K562 (cell line): ENCODE data around the gene GNAZ. TPM values are rescaled to one million over a fixed set of nuclear protein-coding genes. Genes with fewer than 3 reads are reported as not detected.

Source experiments
- ATAC-seq: fragments of 200-7000 bp; cut with Tn5 transposase; 3 replicates; pipeline ENCODE4 v1.9.1; 2020; ENCODE audit warnings: moderate library complexity
- BruUV-seq: library from RNA; stranded (reverse); fragments of 400-500 nt; replicated peaks from 2 replicates; lab custom pipeline; 2021; lab: Mats Ljungman, UMichigan
- CTCF ChIA-PET: fragments of 300-600 bp; formaldehyde crosslinking; extraction: SDS; loops from one replicate; lab custom pipeline; 2021; ENCODE audit warnings: low intra/inter-chr PET ratio; lab: Yijun Ruan, JAX
- POLR2A ChIA-PET: fragments of 300-600, 350-650 bp; sonication (Branson Sonifier 250); formaldehyde crosslinking; extraction: SDS; loops from one replicate; lab custom pipeline; 2021; ENCODE audit warnings: antibody characterized with exemption, inconsistent platforms; lab: Yijun Ruan, JAX
- DNase-seq, 4 experiments: peaks; one replicate each; pipeline versions ENCODE4 v3.0.0 to v3.0.0-alpha.2; 2011 to 2018; ENCODE audit warnings: low spot score in 3 of 4, mixed read lengths in 3 of 4; ENCODE audit errors: extremely low read depth in 1 of 4
- FAIRE-seq: peaks from 2 replicates; lab custom pipeline; 2011; peaks lifted over from hg19 to GRCh38; lab: Jason Lieb, UNC
- H2AFZ ChIP-seq: 2 replicates; pipeline ENCODE4 v1.6.0; 2011; ENCODE audit warnings: low read depth, low read length, control low read depth, inconsistent platforms
- H3K27ac ChIP-seq: fragments of 200-600 bp; 3 replicates; pipeline ENCODE4 v1.8.0; 2011; ENCODE audit warnings: low read depth, mild to moderate bottlenecking, control low read depth, inconsistent platforms, low read length, moderate library complexity, mixed read lengths; ENCODE audit errors: extremely low read depth
- H3K27me3 ChIP-seq, 2 experiments: fragments of 300-600 bp in 1 of 2; 2 replicates in 1 of 2; 3 replicates in 1 of 2; pipeline versions ENCODE4 v1.6.0 to v1.8.0; 2011; ENCODE audit warnings: inconsistent platforms in 2 of 2, low read length in 2 of 2, mild to moderate bottlenecking in 1 of 2, mixed read lengths in 1 of 2, moderate library complexity in 1 of 2; ENCODE audit not compliant: control insufficient read depth in 2 of 2, insufficient read depth in 2 of 2
- H3K36me3 ChIP-seq: fragments of 300-600 bp; 3 replicates; pipeline ENCODE4 v1.8.0; 2011; ENCODE audit warnings: mild to moderate bottlenecking, low read length, inconsistent platforms; ENCODE audit not compliant: control insufficient read depth, insufficient read depth
- H3K4me1 ChIP-seq, 2 experiments: fragments of 200-600 bp in 1 of 2; replicated peaks in 1 of 2; 2 replicates in 1 of 2; 3 replicates in 1 of 2; pipeline versions ENCODE4 v1.5.1 to v1.8.0; 2011; ENCODE audit warnings: inconsistent platforms in 2 of 2, low read length in 2 of 2, mild to moderate bottlenecking in 1 of 2, mixed read lengths in 1 of 2, moderate library complexity in 1 of 2; ENCODE audit not compliant: control insufficient read depth in 2 of 2, insufficient read depth in 2 of 2
- H3K4me2 ChIP-seq: 2 replicates; pipeline ENCODE4 v1.6.1; 2011; ENCODE audit warnings: low read length, control low read depth, inconsistent platforms, mixed read lengths; ENCODE audit not compliant: insufficient read depth
- H3K4me3 ChIP-seq: fragments of 200-600 bp; sonication (generic), shearing (Covaris generic); 2 replicates; pipeline ENCODE4 v1.5.1; 2016; ENCODE audit warnings: control low read depth, inconsistent platforms
- H3K79me2 ChIP-seq: fragments of 200-600 bp; 3 replicates; pipeline ENCODE4 v1.8.0; 2011; ENCODE audit warnings: low read length, inconsistent platforms; ENCODE audit not compliant: control insufficient read depth, insufficient read depth
- H3K9ac ChIP-seq, 2 experiments: 2 replicates each; pipeline versions ENCODE4 v1.6.0 to v1.6.1; 2011; ENCODE audit warnings: low read depth in 2 of 2, low read length in 2 of 2, control low read depth in 1 of 2, inconsistent platforms in 1 of 2, mild to moderate bottlenecking in 1 of 2, mixed read lengths in 1 of 2; ENCODE audit not compliant: insufficient read depth in 1 of 2
- H3K9me1 ChIP-seq: one replicate; pipeline ENCODE4 v1.6.0; 2011; ENCODE audit warnings: inconsistent platforms, mild to moderate bottlenecking, low read length, moderate library complexity; ENCODE audit not compliant: control insufficient read depth, insufficient read depth
- H3K9me3 ChIP-seq: replicated peaks from 2 replicates; pipeline ENCODE4 v1.5.1; 2011; ENCODE audit warnings: low read depth, low read length, inconsistent platforms; ENCODE audit not compliant: control insufficient read depth, insufficient read depth
- H4K20me1 ChIP-seq: replicated peaks from 2 replicates; pipeline ENCODE4 v1.6.1; 2011; ENCODE audit warnings: low read length, inconsistent platforms, mixed read lengths; ENCODE audit not compliant: control insufficient read depth, insufficient read depth
- EP400 ChIP-seq: fragments of 450-650 bp; IDR thresholded peaks from 2 replicates; pipeline ENCODE4 v1.6.1; 2017; ENCODE audit warnings: antibody characterized with exemption, mild to moderate bottlenecking, moderate library complexity
- FOXP1 ChIP-seq: sonication (generic); formaldehyde crosslinking; IDR thresholded peaks from 2 replicates; pipeline ENCODE4 v1.8.0; 2022; ENCODE audit warnings: mild to moderate bottlenecking, missing genetic modification reagents
- JUN ChIP-seq, 2 experiments: sonication (generic) in 1 of 2; formaldehyde crosslinking in 1 of 2; IDR thresholded peaks; 2 replicates each; pipeline versions ENCODE4 v1.6.1 to v1.8.0; 2012 to 2022; ENCODE audit warnings: borderline replicate concordance in 2 of 2, mild to moderate bottlenecking in 2 of 2, improper control_type of control experiment in 1 of 2, low read depth in 1 of 2, low read length in 1 of 2, missing genetic modification reagents in 1 of 2
- SOX6 ChIP-seq: fragments of 450-650 bp; IDR thresholded peaks from 2 replicates; pipeline ENCODE4 v1.6.1; 2014; ENCODE audit warnings: mild to moderate bottlenecking
- TGIF2 ChIP-seq: sonication (generic); formaldehyde crosslinking; IDR thresholded peaks from 2 replicates; pipeline ENCODE4 v1.8.1; 2022; ENCODE audit warnings: mild to moderate bottlenecking, missing genetic modification reagents, moderate library complexity
- ZMIZ1 ChIP-seq, 2 experiments: fragments of 150-350 bp in 1 of 2; IDR thresholded peaks; 2 replicates each; pipeline ENCODE4 v1.6.1; 2012 to 2016; ENCODE audit warnings: low read depth in 2 of 2, low read length in 2 of 2, mild to moderate bottlenecking in 1 of 2, moderate library complexity in 1 of 2
- ZNF143 ChIP-seq: sonication (generic); formaldehyde crosslinking; IDR thresholded peaks from 2 replicates; pipeline ENCODE4 v1.9.0; 2022; ENCODE audit warnings: mild to moderate bottlenecking, missing genetic modification reagents
- ZNF175 ChIP-seq: fragments of 200-800 bp; sonication (Bioruptor generic); IDR thresholded peaks from 2 replicates; pipeline ENCODE4 v1.6.1; 2016; ENCODE audit warnings: low read depth, mild to moderate bottlenecking, missing genetic modification characterization, missing compliant biosample characterization
- ZNF407 ChIP-seq: fragments of 450-650 bp; IDR thresholded peaks from 2 replicates; pipeline ENCODE4 v1.6.1; 2016; ENCODE audit warnings: low read depth
- ZNF778 ChIP-seq: fragments of 450-650 bp; formaldehyde crosslinking; IDR thresholded peaks from 2 replicates; pipeline ENCODE4 v1.4.0; 2020; ENCODE audit warnings: mild to moderate bottlenecking, moderate library complexity
- WGBS: fragments of 100-300 bp; shearing (Covaris generic); methylation state at CpG from one replicate; pipeline ENCODE4 v1.1.6; 2016; ENCODE audit warnings: low coverage, mixed read lengths; ENCODE audit not compliant: insufficient coverage; ENCODE audit errors: missing lambda C conversion rate; 5-methylcytosine and 5-hydroxymethylcytosine counted together
- in situ Hi-C: fragments of 300-500 bp; cut with MboI; formaldehyde crosslinking; loops from 4 replicates; pipeline ENCODE4 v1.15.0; 2018; ENCODE audit warnings: inconsistent platforms, mixed read lengths
- intact Hi-C: fragments of 100-400 bp; cut with micrococcal nuclease; formaldehyde crosslinking; loops from 2 replicates; pipeline ENCODE4 v1.14.2; 2022
- polyA plus RNA-seq, 8 experiments: library from polyadenylated mRNA; depleted of rRNA in 4 of 8; stranded (reverse) in 5 of 8; unstranded in 3 of 8; fragments of >200 nt; fragmentation: Nextera tagmentation in 2 of 8; fragmentation: Illumina TruSeq in 1 of 8; extraction: Ambion mirVana in 2 of 8; extraction: Trizol in 1 of 8; gene quantifications; 2 replicates each; pipeline versions ENCODE4 v1.2.1 to v1.2.3, GENCODE V29; 2011 to 2014; ENCODE audit warnings: inconsistent platforms in 1 of 8, missing spikeins in 1 of 8
- total RNA-seq, 7 experiments: library from RNA; depleted of rRNA in 6 of 7; stranded (reverse); fragments of >200 nt in 6 of 7; fragmentation: Illumina TruSeq in 2 of 7; extraction: Trizol in 2 of 7; gene quantifications; 2 replicates each; pipeline versions ENCODE4 v1.2.1 to v1.2.3, GENCODE V29; 2011 to 2021; ENCODE audit warnings: low replicate concordance in 1 of 7

GNAZ gene
- total and polyA plus RNA-seq, 9 of the 15 experiments (the other 6 are each of a cell fraction or from before 2014, with no cell fraction given): 0.04 to 0.22 (median 0.13) TPM; not detected in 3

GRCh38 chr22:23038334-23038642 lies 32.0 kb upstream of the GNAZ start:
- H3K4me1 ChIP-seq: peaks cover 2 to 5% of the 10 kb centered on the region in 2 experiments; a peak in 1 of 5 replicates
- no peak overlapping the region for H3K4me2 ChIP-seq
- no peak overlapping the region for H3K4me3 ChIP-seq
- no peaks in the 10 kb centered on the region for H3K79me2 ChIP-seq
- no peaks in the 10 kb centered on the region for H3K9me1 ChIP-seq
- ATAC-seq (peak; percentile 1), FAIRE-seq (no peak), DNase-seq (peak in 2 of 4 experiments; percentile 53)
- no peak overlapping the region for H3K27ac ChIP-seq
- H3K36me3 ChIP-seq: no peaks in the 10 kb centered on the region
- H3K9me3 ChIP-seq: no peaks in the 10 kb centered on the region
- under 1% methylated on average over 6 of the region's 6 CpGs for WGBS
- ChIA-PET CTCF (no interaction called here), POLR2A (interaction anchor here (1.0 to 4.2 kb wide), 2 partner anchors 8 kb away, joined by 3 to 42 read pairs; no protein-coding TSS in a partner anchor)
- intact Hi-C loops (no loop called here), in situ Hi-C loops (no loop called here)
- BruUV-seq: no TSS peak
- H3K9ac ChIP-seq: no peak overlapping the region
- 0 out of 2 replicates have a peak, but pooled peaks cover 5% of the 10 kb centered on the region for H4K20me1 ChIP-seq
- peaks cover 13 to 43% of the 10 kb centered on the region in 2 experiments; a peak in 4 of 5 replicates for H3K27me3 ChIP-seq
- H2AFZ ChIP-seq: no peak overlapping the region
- TF ChIP-seq ZNF778: no peak
- TF ChIP-seq ZNF407: no peak
- TF ChIP-seq ZNF175 (CRISPR knock-in tag): no peak
- TF ChIP-seq TGIF2 (CRISPR knock-in tag): no peak
- no peak for TF ChIP-seq ZMIZ1 (IDR thresholded peaks at IDR 0.05; ENCODE audit: low read depth in 2 of 2, low read length in 2 of 2)
- no peak for TF ChIP-seq EP400
- 0 out of 2 replicates have a peak, but pooled peaks have one; percentile 6 for TF ChIP-seq FOXP1 (CRISPR knock-in tag)
- no peak for TF ChIP-seq SOX6
- no peak for TF ChIP-seq JUN (IDR thresholded peaks at IDR 0.05; ENCODE audit: borderline replicate concordance, low read depth, low read length)
- TF ChIP-seq JUN (CRISPR knock-in tag; IDR thresholded peaks at IDR 0.05; ENCODE audit: borderline replicate concordance): 0 out of 2 replicates have a peak, but pooled peaks have one; percentile 1
- 0 out of 2 replicates have a peak, but pooled peaks have one; percentile 22 for TF ChIP-seq ZNF143 (CRISPR knock-in tag)
